GM21717 (cell line): ENCODE measurements around the gene UBA1.

Experiments used
- ATAC-seq: cut with Tn5 transposase; IDR thresholded peaks from one replicate; pipeline ENCODE4 v1.9.1; 2021; ENCODE audit warnings: mild to moderate bottlenecking, moderate library complexity; ENCODE audit not compliant: unreplicated experiment

Gene UBA1

DNA sequence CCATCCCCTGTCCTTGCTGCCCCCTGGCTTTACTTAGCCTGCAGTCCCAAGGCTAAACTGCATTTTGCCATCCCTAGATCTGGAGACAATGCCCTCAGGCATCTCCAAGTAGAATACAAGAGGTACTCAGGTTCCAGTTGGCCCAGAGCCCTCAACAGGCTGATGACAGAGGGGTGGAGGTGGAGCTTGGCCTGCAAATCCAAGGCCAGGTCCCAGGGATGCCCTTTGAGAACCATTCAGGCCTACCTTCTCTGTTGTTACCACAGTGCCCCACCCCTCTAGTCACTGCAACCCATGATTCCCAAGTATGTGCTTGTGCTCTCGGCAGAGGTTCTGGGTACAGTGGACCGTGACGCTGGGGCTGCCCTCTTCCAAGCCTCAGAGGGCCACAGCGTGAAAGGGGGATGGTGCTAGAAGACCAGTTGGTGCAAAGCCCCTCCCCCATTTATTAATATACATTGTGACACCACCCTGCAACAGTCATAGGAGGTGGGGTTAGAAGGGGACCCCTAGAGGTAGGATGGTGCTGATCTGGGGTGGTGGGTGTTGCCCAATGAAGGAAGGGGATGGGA is 6.4 kb upstream of the UBA1 start:
- no peak for ATAC-seq

DNA sequence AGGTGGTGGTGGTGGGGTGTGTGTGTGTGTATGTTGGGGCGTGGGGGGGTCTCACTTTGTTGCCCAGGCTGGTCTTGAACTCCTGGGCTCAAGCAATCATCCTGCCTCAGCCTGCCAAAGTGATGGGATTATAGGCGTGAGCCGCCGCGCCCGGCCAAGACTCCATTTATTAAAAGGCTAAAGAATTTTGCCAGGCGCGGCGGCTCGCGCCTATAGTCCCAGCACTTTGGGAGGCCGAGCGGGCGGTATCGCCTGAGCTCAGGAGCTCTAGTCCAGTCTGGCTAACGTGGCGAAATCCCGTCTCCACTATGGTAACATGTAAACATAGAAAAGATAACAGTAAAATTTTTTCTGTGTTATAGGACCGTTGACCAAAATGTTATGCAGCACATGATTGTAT is 3.7 kb upstream of the UBA1 start:
- ATAC-seq: no peak

DNA sequence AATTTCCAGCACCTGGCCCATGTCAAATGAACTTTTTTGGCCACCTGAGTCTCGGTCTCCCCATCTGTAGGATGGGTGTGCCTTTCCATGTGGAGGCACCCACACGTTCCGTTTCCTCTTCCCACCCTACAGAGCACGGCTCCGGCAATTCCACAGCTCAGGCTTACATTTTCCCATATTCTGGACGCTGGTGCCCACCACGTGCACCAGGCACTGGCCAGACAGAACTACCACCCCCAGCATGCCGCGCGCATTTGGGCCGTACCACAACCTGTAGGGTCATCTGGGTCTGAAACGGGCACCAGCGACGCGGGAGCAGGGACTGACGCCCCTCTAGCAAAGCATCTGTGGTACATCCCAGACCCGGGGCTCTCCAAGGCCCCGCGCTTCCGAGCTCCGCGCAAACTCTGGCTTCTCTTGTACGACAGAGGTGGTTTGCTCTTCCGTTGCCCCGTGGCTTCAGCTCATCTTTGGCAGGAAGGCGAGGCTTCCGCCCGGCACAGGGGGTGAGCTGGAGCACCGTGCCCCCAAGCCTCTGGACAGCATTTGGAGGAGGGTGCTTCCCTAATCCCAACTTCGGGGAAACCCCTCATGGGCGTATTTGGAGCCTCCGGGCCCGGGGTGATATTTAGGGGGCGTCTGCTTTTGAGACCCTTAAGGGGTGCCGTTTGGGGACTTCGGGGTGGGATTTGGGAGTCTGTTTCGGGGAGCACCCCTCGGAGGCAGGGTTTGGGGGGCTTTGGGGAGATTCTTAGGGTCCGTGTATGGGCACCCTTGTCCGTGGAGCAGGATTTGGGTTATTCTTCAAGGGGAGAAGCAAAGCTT is 3.0 kb upstream of the UBA1 start:
- peak; percentile 51 for ATAC-seq

DNA sequence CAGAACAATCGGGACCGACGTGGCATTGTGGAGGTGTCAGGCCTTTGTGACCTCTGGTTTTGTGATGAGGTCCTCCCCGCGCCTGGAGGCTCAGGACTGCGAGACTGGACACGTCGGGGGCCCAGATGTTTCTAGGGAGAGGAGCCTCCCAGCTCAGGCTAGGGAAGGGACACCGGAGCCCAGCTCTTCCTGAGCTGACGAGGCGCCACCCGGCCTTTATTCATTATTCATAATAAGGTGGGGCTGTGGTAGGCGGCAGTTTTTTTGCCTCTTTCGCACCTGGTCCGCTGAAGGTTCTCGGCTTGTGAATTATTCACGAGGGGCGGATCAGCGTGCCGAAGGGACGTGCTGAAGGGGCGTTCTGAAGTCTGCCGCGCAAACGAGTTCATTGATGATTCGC is 2.3 kb upstream of the UBA1 start:
- ATAC-seq: no peak

DNA sequence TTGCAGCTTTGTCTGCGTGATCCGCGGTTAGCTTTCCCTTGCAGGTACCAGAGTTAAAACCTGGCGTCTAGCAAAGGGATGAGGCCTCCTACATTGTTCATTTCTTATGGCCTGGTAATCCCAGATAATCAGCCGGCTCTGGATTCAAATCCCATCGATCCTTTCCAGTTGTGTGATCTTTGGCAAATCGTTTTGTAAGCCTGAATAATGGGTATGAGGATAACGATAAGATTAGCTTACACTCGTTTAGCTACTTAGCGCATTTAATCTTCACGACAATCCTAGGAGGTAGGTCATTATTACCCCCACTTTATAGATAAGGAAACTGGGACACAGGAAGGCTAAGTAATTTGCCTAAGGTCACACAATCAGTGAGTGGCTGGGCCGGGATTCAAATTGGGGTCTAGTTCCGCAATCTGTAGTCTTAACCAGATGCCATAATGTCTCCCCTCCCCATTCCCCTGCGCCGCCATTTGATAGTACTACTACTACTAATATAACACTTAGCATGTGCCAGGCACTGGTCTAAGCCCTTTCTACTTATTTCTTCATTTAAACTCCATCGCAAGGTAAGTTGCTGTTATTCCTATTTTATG is 1.7 kb upstream of the UBA1 start:
- ATAC-seq: no peak

DNA sequence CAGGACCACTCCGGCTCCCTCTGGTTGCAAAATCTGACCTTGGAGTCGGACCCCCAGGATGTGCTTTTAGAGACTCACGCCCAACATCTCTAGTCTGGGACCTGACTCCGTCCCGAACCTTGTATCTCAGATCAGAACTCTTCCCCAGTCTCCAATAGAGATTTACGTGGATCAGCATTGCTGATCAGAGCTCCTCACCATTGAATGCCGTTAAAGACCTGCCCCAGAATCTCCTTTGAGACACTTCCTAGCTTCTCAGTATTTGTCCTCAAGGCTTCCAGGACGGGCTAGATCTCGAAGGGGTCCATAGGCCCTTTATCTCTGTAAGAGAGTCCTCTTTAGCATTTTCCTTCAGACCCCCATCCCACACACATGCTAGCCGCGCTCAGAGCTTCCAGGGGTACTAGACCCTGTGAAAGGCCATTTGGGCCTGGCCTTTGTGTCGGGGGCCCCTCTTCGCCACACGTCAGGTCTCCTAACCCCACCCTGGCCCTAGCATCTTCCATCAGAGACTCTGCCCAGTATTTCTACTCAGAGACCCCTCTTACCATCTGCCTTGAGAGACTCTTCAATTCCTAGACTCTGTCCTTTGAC is 662 bp downstream of the UBA1 start:
- no peak for ATAC-seq

DNA sequence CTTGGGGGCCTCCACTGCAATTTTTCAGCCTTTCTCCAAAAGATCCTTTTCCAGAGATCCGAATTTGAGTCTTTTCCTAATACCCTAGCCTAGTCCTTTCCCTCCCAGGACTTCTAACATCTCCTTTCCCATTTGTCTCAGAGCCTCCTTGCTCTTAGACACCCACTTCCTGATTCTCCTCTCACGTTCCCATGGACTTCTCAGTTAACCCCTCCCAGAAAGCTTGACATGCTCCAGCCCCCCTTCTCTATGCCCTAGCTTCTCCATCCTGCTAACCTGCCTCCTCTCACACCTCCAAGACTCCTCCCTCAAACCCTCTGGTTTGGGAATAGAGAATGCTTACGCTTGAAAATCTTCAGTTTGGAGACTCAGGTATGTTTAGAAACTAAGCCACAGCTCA is 2.5 kb downstream of the UBA1 start:
- no peak for ATAC-seq

DNA sequence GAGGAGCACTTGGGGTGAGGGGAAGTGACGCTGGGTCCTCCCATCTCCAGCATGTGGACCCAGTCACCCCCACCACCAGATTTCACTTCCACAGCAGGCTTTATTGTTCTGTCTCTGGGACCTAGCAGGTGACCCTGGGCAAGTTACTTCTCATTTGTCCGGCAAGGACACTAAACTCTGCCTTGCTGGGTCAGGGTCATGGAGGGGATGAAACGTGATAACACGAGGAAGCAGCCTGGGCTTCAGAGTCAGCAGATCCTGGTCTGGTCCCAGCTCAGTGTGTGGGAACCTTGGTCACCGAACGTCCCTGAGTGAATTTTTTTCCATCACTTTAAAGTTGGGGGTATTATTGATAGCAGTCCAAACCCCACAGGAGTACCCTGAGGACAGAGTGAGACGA is 3.9 kb downstream of the UBA1 start:
- no peak for ATAC-seq

DNA sequence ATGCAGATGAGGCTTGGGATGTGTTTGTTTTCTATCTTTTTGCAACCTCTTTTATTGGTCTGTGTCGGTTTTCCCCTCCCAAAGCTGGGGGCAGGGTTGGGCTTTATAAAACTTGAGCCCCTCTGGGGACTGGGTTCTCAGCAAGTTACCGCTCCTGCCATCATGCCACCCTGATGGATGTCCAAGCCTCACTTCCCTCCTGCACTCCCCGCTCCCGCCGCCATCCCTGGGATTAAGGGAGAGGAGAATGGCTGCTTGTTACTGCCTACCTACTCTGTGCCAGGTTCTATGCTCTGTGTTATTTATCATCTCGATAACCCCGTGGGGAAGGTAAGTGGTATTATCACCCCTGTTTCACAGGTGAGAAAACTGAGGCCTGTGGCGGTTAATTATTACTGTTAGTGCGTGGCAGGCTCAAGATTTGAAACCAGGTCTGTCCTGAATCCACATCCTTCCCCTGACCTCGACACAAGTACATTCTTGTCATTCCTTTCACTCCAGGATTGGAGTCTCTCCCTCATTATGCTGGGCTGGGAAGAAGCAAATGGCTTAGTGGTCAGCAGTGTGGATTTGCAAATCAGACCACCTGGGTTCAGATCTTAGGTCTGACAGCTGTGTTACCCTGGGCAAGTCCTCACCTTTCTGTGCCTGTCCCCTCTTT is 4.5 kb downstream of the UBA1 start:
- ATAC-seq: no peak

DNA sequence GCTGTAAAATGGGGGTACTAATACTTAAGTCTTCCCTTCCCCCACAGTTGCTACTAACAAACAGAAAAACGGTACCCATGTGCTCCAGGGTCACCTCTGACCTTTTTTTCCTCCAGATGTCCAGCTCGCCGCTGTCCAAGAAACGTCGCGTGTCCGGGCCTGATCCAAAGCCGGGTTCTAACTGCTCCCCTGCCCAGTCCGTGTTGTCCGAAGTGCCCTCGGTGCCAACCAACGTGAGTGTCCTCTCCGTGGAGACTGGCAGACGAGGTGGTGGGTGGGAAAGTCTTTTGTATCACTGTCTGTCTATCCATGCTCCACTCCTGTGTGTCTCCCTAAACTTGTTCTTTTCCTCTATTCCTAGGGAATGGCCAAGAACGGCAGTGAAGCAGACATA is 5.1 kb downstream of the UBA1 start:
- ATAC-seq: no peak

DNA sequence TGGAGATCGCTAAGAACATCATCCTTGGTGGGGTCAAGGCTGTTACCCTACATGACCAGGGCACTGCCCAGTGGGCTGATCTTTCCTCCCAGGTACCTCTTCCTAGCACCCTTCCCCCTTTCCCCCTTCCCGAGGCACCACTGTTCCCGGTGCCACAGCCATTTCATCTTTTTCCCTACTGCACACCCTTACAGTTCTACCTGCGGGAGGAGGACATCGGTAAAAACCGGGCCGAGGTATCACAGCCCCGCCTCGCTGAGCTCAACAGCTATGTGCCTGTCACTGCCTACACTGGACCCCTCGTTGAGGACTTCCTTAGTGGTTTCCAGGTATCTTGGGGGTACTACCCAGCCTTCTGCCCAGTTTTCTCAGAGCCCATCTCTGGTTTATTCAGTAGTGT is 5.7 kb downstream of the UBA1 start:
- no peak for ATAC-seq

DNA sequence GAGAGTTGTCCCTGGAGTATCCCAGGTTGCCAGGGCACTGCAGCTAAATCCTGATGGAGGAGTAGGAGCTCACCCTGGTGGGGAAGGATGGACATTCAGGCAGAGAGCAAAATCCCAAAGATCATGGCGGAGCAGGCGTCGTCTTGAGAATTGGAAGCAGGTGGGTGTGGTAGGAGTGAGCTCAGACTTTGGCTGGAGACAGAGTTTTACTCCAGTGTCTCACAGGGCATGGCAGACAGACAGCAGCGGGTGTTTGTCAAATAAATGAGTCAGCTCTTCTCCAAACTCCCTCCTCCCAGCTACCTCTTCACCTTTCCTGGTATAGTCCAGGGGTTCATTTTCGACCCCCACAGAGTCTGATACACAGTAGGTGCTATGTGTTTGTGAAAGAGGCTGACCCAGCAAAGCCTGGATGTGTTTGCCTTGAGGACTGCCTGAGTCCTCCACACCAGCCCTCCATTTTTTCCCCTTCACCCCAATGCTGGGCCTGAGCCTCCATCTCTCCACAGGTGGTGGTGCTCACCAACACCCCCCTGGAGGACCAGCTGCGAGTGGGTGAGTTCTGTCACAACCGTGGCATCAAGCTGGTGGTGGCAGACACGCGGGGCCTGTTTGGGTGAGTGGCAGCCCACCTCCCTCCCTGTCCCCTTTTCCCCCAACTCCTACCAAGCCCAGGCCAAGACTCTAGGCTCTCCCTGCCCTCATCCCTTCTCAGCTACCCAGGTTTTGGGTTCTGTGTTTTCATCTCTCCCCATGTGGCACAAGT is 6.9 kb downstream of the UBA1 start:
- ATAC-seq: no peak

DNA sequence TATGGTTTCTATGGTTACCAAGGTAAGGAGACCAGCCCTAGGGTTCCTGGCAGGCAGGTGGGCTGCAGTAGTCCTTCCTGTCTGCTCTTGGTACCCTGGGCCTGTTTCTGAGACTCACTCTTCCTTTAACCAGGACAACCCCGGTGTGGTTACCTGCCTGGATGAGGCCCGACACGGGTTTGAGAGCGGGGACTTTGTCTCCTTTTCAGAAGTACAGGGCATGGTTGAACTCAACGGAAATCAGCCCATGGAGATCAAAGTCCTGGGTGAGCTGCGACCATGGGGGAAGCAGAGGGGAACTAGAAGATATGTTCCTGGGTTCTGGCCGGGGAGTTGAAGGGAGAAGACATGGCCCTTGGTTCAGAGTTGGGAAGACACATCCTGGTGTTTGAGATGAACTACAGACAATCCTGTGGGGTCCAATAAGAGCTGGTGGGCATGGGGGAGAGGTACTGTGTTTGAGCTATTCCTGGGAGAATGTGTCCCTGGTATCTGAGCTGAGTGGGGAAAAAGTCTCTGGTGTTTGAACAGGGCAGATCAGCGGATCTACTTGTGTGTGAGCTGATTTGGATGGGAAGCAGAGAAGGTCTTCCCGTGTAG is 7.8 kb downstream of the UBA1 start:
- ATAC-seq: no peak

DNA sequence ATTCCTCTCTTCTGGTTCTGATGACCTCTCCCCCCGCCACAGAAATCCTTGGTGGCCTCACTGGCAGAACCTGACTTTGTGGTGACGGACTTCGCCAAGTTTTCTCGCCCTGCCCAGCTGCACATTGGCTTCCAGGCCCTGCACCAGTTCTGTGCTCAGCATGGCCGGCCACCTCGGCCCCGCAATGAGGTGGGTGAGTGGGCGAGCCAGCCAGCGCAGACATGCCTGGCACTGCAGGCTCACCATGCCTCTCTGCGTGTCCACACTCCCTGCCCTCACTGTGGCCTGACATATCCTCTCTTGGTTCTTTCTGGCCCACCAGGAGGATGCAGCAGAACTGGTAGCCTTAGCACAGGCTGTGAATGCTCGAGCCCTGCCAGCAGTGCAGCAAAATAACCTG is 8.7 kb downstream of the UBA1 start:
- no peak for ATAC-seq

DNA sequence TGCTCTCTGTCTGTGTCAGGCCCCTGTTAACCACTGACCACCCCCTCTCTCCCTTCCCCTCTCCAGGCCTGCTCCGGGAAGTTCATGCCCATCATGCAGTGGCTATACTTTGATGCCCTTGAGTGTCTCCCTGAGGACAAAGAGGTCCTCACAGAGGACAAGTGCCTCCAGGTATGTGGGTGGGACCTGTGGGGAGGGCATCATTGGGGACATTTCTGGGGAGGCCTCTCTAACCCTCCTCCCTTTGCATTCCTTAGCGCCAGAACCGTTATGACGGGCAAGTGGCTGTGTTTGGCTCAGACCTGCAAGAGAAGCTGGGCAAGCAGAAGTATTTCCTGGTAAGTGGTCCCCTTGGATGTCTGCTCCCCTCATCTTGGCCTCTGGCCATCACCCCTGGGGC is 9.2 kb downstream of the UBA1 start:
- ATAC-seq: no peak

DNA sequence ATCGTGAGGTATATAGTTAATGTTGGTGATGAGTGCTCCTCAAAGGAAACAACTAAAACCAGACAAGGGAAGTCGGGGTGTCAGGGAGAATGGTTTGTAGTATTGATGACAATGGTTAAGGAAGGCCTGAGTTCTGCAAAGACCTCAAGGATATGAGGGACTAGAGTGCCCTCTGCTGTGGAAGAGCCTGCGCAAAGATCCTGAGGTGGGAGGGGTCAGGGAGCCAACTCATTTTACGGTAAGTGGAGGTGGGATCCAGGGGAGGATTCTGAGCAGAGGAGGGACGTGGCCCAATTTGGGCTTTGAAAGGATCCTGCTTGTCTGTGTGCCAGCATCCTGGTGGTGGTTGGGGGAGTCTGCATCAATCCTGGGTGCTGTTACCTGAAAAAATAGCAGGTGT is 11.3 kb downstream of the UBA1 start:
- ATAC-seq: no peak

DNA sequence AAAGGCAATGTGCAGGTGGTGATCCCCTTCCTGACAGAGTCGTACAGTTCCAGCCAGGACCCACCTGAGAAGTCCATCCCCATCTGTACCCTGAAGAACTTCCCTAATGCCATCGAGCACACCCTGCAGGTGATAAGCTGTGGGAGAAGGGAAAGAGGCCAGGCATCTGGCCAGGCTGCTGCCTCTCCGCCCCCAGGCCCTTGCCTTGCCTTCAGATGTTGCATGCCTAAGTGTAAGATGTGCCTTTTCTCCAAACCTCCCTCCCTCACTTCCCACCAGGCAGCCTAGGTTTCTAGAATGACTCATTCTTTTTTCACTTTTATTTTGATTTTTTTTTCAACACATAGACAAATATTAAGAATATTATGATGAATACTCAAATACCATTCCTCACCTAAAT is 12.7 kb downstream of the UBA1 start:
- ATAC-seq: no peak

DNA sequence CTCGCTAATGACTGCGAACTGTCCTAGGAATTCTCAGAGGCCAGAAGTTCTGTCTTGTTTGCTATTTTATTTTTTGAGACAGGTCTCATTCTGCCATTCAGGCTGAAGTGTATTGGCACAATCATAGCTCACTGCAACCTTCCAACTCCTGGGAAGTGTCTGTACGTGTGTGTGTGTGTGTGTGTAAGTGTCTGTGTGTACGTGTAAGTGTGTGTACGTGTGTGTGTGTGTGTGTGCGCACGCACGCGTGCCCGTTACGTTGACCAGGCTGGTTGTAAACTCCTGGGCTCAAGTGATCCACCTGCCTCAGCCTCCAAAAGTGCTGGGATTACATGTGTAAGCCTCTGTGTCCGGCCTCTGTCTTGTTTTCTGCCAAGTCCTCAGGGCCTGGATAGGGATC is 14.5 kb downstream of the UBA1 start:
- ATAC-seq: no peak

DNA sequence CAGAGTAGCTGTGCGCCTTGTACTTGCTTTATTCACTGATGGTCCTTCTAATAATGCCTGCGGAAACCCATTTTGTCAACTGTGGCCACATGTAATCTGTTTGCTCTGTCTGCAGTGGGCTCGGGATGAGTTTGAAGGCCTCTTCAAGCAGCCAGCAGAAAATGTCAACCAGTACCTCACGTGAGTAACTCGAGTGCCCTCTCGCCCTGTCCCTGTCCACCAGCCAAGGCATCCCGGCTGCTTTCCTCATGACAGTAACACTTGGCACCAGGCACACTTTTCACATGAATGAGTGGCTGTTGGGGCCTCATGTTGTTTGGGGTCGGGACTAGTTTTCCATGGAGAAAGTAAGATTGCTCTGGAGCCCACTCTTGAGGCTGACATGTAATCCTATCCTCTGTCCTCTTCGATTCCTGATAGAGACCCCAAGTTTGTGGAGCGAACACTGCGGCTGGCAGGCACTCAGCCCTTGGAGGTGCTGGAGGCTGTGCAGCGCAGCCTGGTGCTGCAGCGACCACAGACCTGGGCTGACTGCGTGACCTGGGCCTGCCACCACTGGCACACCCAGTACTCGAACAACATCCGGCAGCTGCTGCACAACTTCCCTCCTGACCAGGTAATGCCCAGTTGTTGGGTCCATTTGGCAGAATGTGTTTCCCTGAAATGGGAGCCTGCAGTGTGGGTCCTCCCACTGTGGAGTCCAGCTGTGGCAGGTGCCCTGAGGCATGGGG is 16.0 kb downstream of the UBA1 start:
- ATAC-seq: no peak
